Osteoblast (primary cell): ENCODE measurements around the gene TNS3. TPM values are rescaled to one million over a fixed set of nuclear protein-coding genes. Genes with fewer than 3 reads are reported as not detected.

Source experiments
- DNase-seq: peaks from one replicate; pipeline ENCODE4 v3.0.0; 2011; ENCODE audit warnings: low spot score, mixed read lengths; ENCODE audit not compliant: insufficient read length; ENCODE audit errors: missing footprints
- H2AFZ ChIP-seq: 2 replicates; pipeline ENCODE4 v1.6.0; 2011; ENCODE audit warnings: mild to moderate bottlenecking, low read length
- H3K27ac ChIP-seq: 2 replicates; pipeline ENCODE4 v1.5.1; 2011; ENCODE audit warnings: mild to moderate bottlenecking, low read depth, low read length, moderate library complexity
- H3K27me3 ChIP-seq: 2 replicates; pipeline ENCODE4 v1.6.0; 2012; ENCODE audit warnings: mild to moderate bottlenecking, control low read depth, inconsistent platforms, low read length, moderate library complexity; ENCODE audit not compliant: insufficient read depth
- H3K36me3 ChIP-seq: 2 replicates; pipeline ENCODE4 v1.5.1; 2011; ENCODE audit warnings: mild to moderate bottlenecking, low read length, control low read depth, moderate library complexity; ENCODE audit not compliant: insufficient read depth
- H3K4me1 ChIP-seq: 2 replicates; pipeline ENCODE4 v1.5.1; 2011; ENCODE audit warnings: mild to moderate bottlenecking, low read length, control low read depth, moderate library complexity; ENCODE audit not compliant: insufficient read depth
- H3K4me2 ChIP-seq: 2 replicates; pipeline ENCODE4 v1.6.0; 2011; ENCODE audit warnings: mild to moderate bottlenecking, low read length; ENCODE audit not compliant: insufficient read depth
- H3K4me3 ChIP-seq: fragments of 200-600 bp; sonication (generic); 3 replicates; pipeline ENCODE4 v1.5.1; 2012; ENCODE audit warnings: mild to moderate bottlenecking, low read length, inconsistent platforms; ENCODE audit not compliant: insufficient read depth
- H3K79me2 ChIP-seq: 2 replicates; pipeline ENCODE4 v1.6.0; 2012; ENCODE audit warnings: mild to moderate bottlenecking, low read length, control low read depth, inconsistent platforms; ENCODE audit not compliant: insufficient read depth
- H3K9me3 ChIP-seq: 2 replicates; pipeline ENCODE4 v1.5.1; 2011; ENCODE audit warnings: low read depth, low read length, control low read depth
- H4K20me1 ChIP-seq: 2 replicates; pipeline ENCODE4 v1.6.0; 2012; ENCODE audit warnings: mild to moderate bottlenecking, low read length, control low read depth; ENCODE audit not compliant: insufficient read depth
- CTCF ChIP-seq: IDR thresholded peaks from 2 replicates; pipeline ENCODE4 v1.5.1; 2011; ENCODE audit warnings: mild to moderate bottlenecking, low read depth, low read length, moderate library complexity; ENCODE audit errors: extremely low read depth
- total RNA-seq: library from RNA; depleted of rRNA; stranded (reverse); fragments of >200 nt; gene quantifications from 2 replicates; pipeline ENCODE4 v1.2.3, GENCODE V29; 2012

Gene TNS3
- total RNA-seq, 1 donor: 67.3 TPM

GRCh38 chr7:47292832-47293309 lies 289.0 kb downstream of the TNS3 start:
- H3K9me3 ChIP-seq: no peaks in the 10 kb centered on the region
- H3K4me1 ChIP-seq: peaks cover 46% of the 10 kb centered on the region
- no peak for TF ChIP-seq CTCF
- H2AFZ ChIP-seq: no peak overlapping the region
- DNase-seq: no peak
- peaks cover 60% of the 10 kb centered on the region for H3K36me3 ChIP-seq
- no peak overlapping the region for H3K4me3 ChIP-seq
- no peak overlapping the region for H3K4me2 ChIP-seq
- H3K27me3 ChIP-seq: no peaks in the 10 kb centered on the region
- peaks cover 2% of the 10 kb centered on the region for H4K20me1 ChIP-seq
- H3K27ac ChIP-seq: peak overlapping the region; percentile 89
- no peaks in the 10 kb centered on the region for H3K79me2 ChIP-seq

GRCh38 chr7:47291461-47292081 lies 290.3 kb downstream of the TNS3 start:
- Histone ChIP-seq H3K27me3 (no peaks in the 10 kb centered on the region), H3K36me3 (peaks cover 65% of the 10 kb centered on the region), H3K9me3 (no peaks in the 10 kb centered on the region), H3K27ac (peak overlapping the region; percentile 89), H4K20me1 (peaks cover 2% of the 10 kb centered on the region), H3K4me1 (peaks cover 46% of the 10 kb centered on the region), H3K4me2 (peak overlapping the region; percentile 67), H3K79me2 (no peaks in the 10 kb centered on the region), H2AFZ (peak overlapping the region; percentile 12), H3K4me3 (peak overlapping the region; percentile 31)
- DNase-seq: peak; percentile 94
- TF ChIP-seq CTCF: no peak

GRCh38 chr7:47290867-47291266 lies 291.0 kb downstream of the TNS3 start:
- no peaks in the 10 kb centered on the region for H3K79me2 ChIP-seq
- no peaks in the 10 kb centered on the region for H3K27me3 ChIP-seq
- DNase-seq: no peak
- H3K4me3 ChIP-seq: no peak overlapping the region
- H3K36me3 ChIP-seq: peaks cover 62% of the 10 kb centered on the region
- H2AFZ ChIP-seq: no peak overlapping the region
- no peaks in the 10 kb centered on the region for H3K9me3 ChIP-seq
- peak overlapping the region; percentile 89 for H3K27ac ChIP-seq
- H3K4me2 ChIP-seq: peak overlapping the region; percentile 50
- H4K20me1 ChIP-seq: peaks cover 2% of the 10 kb centered on the region
- no peak for TF ChIP-seq CTCF
- H3K4me1 ChIP-seq: peaks cover 52% of the 10 kb centered on the region

- H3K4me2 ChIP-seq: no peak overlapping the region
- peaks cover 52% of the 10 kb centered on the region for H3K4me1 ChIP-seq
- TF ChIP-seq CTCF: no peak
- H3K4me3 ChIP-seq: no peak overlapping the region
- H3K36me3 ChIP-seq: peaks cover 60% of the 10 kb centered on the region
- H3K27me3 ChIP-seq: no peaks in the 10 kb centered on the region
- H2AFZ ChIP-seq: no peak overlapping the region
- H4K20me1 ChIP-seq: peaks cover 2% of the 10 kb centered on the region
- H3K27ac ChIP-seq: peak overlapping the region; percentile 89
- no peaks in the 10 kb centered on the region for H3K9me3 ChIP-seq
- no peaks in the 10 kb centered on the region for H3K79me2 ChIP-seq
- no peak for DNase-seq
Measured at GRCh38 chr7:47290466-47290865, 291.4 kb downstream of the TNS3 start.
